ENCODE data around the gene RUFY1. TPM values are rescaled to one million over a fixed set of nuclear protein-coding genes. Genes with fewer than 3 reads are reported as not detected.
"Not testable (repeated sequence)": the region's sequence is repeated elsewhere in the genome, so short reads cannot be mapped to it uniquely, and the experiment has no call there.

RUFY1 gene
- total and polyA plus RNA-seq, 2 of the 13 experiments (the other 11 are each of a cell fraction or from before 2014, with no cell fraction given): 19.9 to 31.9 TPM

GRCh38 chr5:179519416-179520070 is 30.8 kb upstream of the RUFY1 start:
- Histone ChIP-seq H3K4me3 (replicated peaks in 1 of 3; ENCODE audit: insufficient read depth in 1 of 3, low read depth in 2 of 3, low read length in 3 of 3) (peak overlapping the region in 1 of 3 experiments; percentile 16; a peak in 1 of 6 replicates), H3K4me1 (ENCODE audit: insufficient read depth, low read length) (peaks cover 18% of the 10 kb centered on the region), H3K4me2 (ENCODE audit: low read depth, low read length) (peak overlapping the region; percentile 61), H2AFZ (ENCODE audit: low read length) (peak overlapping the region; percentile 16)
- peak; percentile 44 for ATAC-seq
- BruUV-seq (replicated peaks); H3K36me3 ChIP-seq (replicated peaks in 1 of 2; ENCODE audit: control insufficient read depth in 1 of 2, insufficient read depth in 2 of 2, low read length in 2 of 2); H3K79me2 ChIP-seq (ENCODE audit: insufficient read depth, low read length); H3K9me3 ChIP-seq (ENCODE audit: low read length); CTCF ChIA-PET (ENCODE audit: low intra/inter-chr PET ratio, low total read pairs); H3K27me3 ChIP-seq (ENCODE audit: control insufficient read depth in 1 of 2, insufficient read depth in 2 of 2, low read length in 2 of 2); H3K9ac ChIP-seq (ENCODE audit: insufficient read depth, low read depth, low read length); H4K20me1 ChIP-seq (ENCODE audit: insufficient read depth, low read length); DNase-seq (ENCODE audit: low spot score); H3K27ac ChIP-seq (ENCODE audit: extremely low read length, insufficient read depth, low read length); intact Hi-C loops (cut with micrococcal nuclease; ENCODE audit: unreplicated experiment); POLR2A ChIA-PET; in situ Hi-C loops (cut with HindIII; ENCODE audit: extremely low pct_ligation_motif_present, low pct_unique_long_range_greater_than_20kb): not testable (repeated sequence)
- TF ChIP-seq CTCF (CRISPR knock-in tag; IDR thresholded peaks at IDR 0.05): peak; percentile 23; the same call in 1 of the 2 replicates
- FAIRE-seq: peak; percentile 60
- WGBS (ENCODE audit: low lambda C conversion rate): 24% methylated on average over 15 of the region's 15 CpGs

GRCh38 chr5:179522107-179522506 is 28.2 kb upstream of the RUFY1 start:
- H3K4me2 ChIP-seq (ENCODE audit: low read depth, low read length); ATAC-seq; DNase-seq (ENCODE audit: low spot score); H3K9me3 ChIP-seq (ENCODE audit: low read length); H2AFZ ChIP-seq (ENCODE audit: low read length); H3K4me3 ChIP-seq (replicated peaks in 1 of 3; ENCODE audit: insufficient read depth in 1 of 3, low read depth in 2 of 3, low read length in 3 of 3); H4K20me1 ChIP-seq (ENCODE audit: insufficient read depth, low read length); H3K27me3 ChIP-seq (ENCODE audit: control insufficient read depth in 1 of 2, insufficient read depth in 2 of 2, low read length in 2 of 2); CTCF ChIA-PET (ENCODE audit: low intra/inter-chr PET ratio, low total read pairs); intact Hi-C loops (cut with micrococcal nuclease; ENCODE audit: unreplicated experiment); H3K27ac ChIP-seq (ENCODE audit: extremely low read length, insufficient read depth, low read length); FAIRE-seq; POLR2A ChIA-PET; in situ Hi-C loops (cut with HindIII; ENCODE audit: extremely low pct_ligation_motif_present, low pct_unique_long_range_greater_than_20kb); H3K79me2 ChIP-seq (ENCODE audit: insufficient read depth, low read length); H3K36me3 ChIP-seq (replicated peaks in 1 of 2; ENCODE audit: control insufficient read depth in 1 of 2, insufficient read depth in 2 of 2, low read length in 2 of 2); H3K9ac ChIP-seq (ENCODE audit: insufficient read depth, low read depth, low read length); BruUV-seq (replicated peaks): not testable (repeated sequence)
- H3K4me1 ChIP-seq (ENCODE audit: insufficient read depth, low read length): peaks cover 10% of the 10 kb centered on the region
- WGBS (ENCODE audit: low lambda C conversion rate): 18% methylated on average over 5 of the region's 5 CpGs
